Right lung (tissue), 10 donors: Measurements from ENCODE around the gene FIGNL1. TPM values are rescaled to one million over a fixed set of nuclear protein-coding genes. Genes with fewer than 3 reads are reported as not detected.

ENCODE experiments used
- DNase-seq, 2 donors: peaks; one replicate each; pipeline ENCODE4 v3.0.0-alpha.2; 2013
- long read RNA-seq, 8 donors: transcript quantifications; one replicate each; lab custom pipeline, GENCODE V29; 2026
- polyA plus RNA-seq, 5 donors: library from polyadenylated mRNA; unstranded; fragments of 120-200 nt; gene quantifications; one replicate each; pipeline versions ENCODE4 v1.2.1 to v1.2.3, GENCODE V29; 2013; ENCODE audit warnings: inconsistent platforms in 1 of 5, low replicate concordance in 1 of 5; ENCODE audit not compliant: insufficient read length in 5 of 5, insufficient read depth in 1 of 5

FIGNL1 gene, protein sequence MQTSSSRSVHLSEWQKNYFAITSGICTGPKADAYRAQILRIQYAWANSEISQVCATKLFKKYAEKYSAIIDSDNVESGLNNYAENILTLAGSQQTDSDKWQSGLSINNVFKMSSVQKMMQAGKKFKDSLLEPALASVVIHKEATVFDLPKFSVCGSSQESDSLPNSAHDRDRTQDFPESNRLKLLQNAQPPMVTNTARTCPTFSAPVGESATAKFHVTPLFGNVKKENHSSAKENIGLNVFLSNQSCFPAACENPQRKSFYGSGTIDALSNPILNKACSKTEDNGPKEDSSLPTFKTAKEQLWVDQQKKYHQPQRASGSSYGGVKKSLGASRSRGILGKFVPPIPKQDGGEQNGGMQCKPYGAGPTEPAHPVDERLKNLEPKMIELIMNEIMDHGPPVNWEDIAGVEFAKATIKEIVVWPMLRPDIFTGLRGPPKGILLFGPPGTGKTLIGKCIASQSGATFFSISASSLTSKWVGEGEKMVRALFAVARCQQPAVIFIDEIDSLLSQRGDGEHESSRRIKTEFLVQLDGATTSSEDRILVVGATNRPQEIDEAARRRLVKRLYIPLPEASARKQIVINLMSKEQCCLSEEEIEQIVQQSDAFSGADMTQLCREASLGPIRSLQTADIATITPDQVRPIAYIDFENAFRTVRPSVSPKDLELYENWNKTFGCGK
- polyA plus RNA-seq: 10 to 100 TPM; 20.1 to 50.0 (median 37.7) TPM
- long read RNA-seq, donor 1, partial matches to known transcripts: 0 of 6 reads
- long read RNA-seq, donor 1, other reads (novel, unspliced or antisense): 0 of 6 reads
- long read RNA-seq, donor 2, partial matches to known transcripts: 0 of 2 reads
- long read RNA-seq, donor 2, other reads (novel, unspliced or antisense): 0 of 2 reads
- long read RNA-seq, donor 3, partial matches to known transcripts: 0 of 2 reads
- long read RNA-seq, donor 3, other reads (novel, unspliced or antisense): 0 of 2 reads
- long read RNA-seq, donor 4, partial matches to known transcripts: 0 of 1 reads
- long read RNA-seq, donor 4, other reads (novel, unspliced or antisense): 0 of 1 reads
- long read RNA-seq, donor 5, partial matches to known transcripts: 7 of 13 reads
- long read RNA-seq, donor 5, other reads (novel, unspliced or antisense): 0 of 13 reads
- long read RNA-seq, donor 6, partial matches to known transcripts: 0 of 2 reads
- long read RNA-seq, donor 6, other reads (novel, unspliced or antisense): 0 of 2 reads
- long read RNA-seq, donor 7, partial matches to known transcripts: 0 of 2 reads
- long read RNA-seq, donor 7, other reads (novel, unspliced or antisense): 0 of 2 reads
- long read RNA-seq, donor 8, partial matches to known transcripts: 0 of 4 reads
- long read RNA-seq, donor 8, other reads (novel, unspliced or antisense): 0 of 4 reads

DNA sequence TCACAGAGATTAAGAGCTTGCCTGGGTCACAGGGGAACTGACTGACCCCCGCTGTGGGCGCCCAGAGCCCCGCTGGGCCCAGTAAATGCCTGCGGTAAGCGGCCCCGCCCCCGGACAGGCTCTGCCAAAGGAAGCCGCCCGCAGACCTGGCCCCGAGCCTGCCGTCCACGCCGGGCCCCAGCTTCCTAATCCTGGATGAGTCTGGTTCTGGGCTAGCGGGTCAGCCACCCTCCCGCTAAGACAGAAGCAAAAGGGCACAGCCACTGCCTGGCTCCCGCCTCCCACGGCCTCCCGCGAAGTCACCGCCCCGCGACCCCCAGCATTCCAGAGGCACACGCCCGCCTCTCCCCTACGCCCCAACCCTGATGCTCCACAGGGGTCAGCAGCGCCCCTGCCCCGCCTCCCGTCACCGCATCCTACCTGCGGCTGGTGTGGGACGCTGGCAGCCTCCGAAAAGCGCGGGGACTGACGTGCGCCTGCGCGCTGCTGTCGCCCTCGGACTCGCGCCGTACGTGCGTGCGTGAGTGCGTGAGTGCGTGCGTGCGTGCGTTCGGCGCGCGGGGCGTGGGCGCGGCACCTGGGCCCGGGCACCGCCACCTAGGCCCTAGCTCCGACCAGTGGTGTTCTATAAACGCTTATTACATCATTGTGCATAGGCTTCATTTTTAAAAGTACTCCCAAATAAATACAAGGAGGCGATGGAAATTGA, at the start of gene FIGNL1:
FIGNL1 (minus strand) TSS at position 470 of the 709 bp plus-strand sequence. CDS start 3,063 bp downstream, outside the sequence.
- peak; percentile 54 to 70 for DNase-seq

DNA sequence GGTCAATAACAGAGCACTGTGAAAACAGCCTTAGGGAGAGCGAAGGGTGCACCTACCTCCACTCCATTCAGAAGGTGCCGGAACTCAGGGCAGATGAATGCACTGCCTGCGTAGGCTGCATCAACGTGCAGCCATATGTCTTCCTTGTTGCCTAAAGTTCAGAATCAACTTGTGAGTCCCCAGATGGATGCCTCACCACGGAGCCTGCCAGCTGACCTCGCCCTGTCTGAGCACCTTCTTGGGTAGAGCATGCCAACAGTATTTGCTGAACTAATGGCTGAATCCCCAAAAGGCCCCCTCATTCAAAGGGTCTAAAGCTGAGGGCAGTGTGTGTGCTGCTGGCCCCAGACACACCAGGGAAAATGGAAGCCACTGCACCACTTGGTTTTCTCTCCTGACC, 48.9 kb upstream of the FIGNL1 start:
- DNase-seq: no peak

DNA sequence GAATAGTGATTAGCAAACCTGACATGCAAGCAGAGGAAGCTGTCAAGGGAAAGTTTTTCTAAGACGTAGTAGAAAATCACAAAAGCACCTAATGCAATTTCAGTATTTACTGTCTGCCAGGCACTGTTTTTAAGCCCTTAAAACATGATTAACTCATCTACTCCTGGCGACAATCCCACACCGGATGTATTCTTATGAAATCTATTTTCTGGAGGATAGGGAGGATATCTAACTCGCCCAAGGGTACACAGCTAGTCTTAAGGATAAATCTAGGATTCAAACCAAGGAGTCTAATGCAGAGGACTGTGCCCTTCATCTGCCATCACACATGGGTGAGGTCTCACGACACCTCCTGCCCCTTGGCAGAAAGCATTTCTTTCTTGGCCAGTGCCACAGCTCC, 47.8 kb upstream of the FIGNL1 start:
- DNase-seq: no peak

DNA sequence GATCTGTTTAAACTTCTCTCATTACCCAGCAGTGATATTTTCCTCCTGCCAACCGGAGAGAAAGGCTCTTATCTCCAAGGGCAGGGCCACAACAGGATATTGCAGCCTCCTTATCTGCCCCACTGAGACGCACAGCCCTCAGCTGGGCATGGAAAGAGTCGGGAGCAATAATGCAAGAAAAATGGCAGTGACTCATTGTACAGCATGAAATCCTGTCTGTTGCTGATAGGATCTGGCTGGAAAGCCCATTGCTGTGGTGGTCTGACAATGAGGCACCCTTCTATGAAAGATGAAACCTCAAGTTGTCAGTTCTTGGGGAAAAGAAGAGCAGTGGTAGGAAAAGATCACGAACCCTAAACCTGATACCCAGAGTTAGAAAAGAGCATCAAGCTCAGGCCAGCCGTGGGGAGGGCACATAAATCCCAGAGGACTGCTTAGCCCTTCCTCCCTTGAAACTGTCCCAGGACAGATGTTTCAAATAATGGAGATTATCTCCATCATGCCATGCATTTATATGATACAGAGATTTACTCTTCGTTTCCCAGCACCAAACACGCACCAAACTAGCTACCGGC, 47.0 kb upstream of the FIGNL1 start:
- DNase-seq: no peak

DNA sequence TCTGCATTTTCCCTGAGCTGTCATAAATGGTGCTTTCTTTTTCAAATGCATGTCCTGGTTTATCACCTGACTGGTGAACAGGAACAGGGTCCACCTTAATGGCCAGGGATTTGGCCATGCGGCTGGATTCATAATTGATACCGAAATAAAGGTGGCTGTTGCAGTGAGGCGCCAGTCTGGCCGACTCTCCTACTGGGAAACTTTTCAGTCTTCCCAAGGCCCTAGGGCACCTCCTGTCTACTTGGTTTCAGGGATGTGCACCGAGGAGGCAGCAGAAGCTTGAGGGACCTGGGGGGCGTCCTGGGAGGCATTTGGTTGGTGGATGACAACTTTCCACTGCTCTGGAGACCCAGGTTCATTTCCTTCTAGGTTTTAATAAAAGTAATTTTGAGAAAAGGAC, 46.4 kb upstream of the FIGNL1 start:
- DNase-seq: no peak

DNA sequence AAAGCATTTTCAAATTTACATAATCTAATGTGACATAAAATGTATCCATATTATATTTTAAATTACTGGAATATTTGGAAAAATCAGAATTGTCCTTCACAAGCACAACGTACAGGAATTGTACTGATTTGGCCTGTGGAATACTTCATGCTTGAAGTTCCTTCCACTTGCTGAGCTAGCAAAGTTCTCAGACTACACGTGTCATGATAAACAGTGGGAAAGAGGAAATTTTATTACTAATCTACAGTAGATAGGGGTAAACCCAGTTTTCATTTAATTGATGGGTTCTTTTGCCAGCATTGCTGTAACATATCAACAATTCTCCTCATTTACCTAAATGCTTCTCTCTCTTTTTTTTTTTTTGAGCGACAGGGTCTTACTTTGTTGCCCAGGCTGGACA, 45.6 kb upstream of the FIGNL1 start:
- no peak for DNase-seq

DNA sequence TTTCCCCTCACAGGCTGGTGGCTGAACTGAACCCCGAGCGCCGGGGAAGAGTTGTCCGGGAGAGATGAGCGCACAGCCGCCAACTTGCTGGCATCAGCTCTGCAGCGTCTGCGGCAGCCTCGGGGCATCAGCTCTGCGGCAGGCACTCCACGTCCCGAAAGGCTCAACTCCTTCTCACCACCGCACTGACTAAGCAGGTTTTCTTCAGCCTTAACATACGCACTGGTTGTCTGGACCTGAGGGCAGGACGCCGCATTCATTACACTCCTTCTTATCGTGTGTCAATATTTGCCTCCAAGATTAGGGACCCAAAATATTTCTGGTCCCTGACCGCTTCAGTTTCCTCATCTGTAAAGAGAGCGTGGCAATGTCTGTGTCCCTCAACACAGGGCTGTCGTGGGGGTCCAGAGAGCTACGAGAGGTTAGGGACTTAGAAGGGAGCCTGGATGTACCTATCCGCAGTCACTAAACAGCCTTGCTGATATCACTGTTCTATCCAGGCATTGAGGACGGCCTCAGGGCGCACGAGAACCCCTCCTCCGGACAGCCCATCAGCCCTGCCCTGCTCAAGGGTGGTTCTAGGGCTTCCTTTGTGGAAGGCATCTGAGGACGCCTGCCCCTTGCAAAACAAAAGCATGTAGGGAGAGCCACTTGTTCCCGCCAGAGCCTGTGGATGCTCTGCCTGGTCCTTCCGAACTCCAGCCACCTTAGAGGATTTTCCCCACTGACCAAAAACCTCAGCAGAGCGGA, 42.8 kb upstream of the FIGNL1 start:
- no peak for DNase-seq

DNA sequence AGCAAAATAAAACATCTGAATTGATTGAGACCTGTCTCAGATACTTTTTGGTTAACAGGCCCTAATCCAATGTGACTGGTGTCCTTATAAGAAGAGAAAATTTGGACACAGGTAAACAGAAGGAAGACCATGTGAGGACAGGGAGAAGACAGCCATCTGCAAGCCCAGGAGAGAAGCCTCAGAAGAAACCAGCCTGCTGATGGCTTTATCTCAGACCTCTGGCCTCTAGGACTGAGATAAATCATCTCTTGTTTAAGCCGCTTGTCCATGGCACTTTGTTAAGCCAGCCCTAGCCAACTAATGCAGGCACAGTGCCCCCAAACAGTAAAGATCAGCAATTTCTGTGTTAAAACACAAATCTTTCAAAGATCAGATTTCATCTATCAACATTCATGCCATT, 41.8 kb upstream of the FIGNL1 start:
- no peak for DNase-seq

DNA sequence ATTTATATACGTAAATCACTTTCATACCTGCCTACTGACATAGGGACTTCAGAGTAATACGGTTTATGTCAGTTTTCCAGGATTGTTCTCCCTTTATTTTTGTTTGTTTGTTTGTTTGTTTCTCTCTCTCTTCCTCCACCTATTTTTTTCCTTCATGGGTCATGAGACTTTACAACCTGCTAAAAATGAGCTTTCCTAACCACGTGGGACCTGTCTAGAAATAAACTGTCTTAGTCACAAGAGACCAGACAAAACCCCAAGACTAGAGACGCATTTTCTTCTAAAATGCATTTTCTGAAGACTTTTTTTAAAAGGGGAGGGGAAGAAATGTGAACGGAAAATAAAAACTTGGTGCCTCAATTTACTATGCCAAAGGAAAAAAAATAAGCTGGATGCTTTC, 41.1 kb upstream of the FIGNL1 start:
- DNase-seq: no peak

DNA sequence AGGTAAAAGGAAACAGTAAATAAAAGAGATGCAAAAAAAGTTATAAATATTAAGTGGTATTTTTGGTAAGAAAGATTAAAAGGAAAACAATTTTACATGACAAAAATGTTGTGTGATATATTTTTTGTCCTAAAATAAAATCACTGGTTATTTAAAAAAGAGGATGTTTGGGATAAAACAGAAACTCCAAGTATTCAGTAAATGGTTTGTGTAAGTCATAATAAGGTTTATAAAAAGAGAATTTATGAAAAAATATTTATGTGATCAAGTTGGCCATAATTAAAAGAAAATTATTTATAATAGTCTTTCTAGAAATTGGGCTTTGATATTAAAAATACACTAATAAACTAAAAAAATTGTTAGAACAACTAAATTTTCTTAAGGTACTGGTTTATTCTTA, 38.2 kb upstream of the FIGNL1 start:
- no peak for DNase-seq

DNA sequence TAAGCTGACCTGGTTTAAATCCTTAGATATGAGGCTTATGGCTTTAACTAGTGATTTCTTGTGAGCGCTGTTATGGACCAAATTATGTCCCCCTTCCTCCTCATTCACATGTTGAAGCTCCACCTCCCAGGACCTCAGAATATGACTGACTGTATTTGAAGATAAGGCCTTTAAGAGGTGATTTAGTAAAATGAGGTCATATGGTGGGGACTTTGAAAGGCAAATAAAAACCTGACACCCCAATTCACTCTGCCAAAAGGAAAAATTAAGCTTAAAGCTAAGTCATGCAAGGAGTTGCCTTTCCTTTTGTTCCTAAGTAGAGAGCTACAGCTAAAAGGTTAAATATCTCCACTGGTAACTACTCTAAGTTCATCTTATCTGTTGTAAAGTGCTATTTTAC, 36.4 kb upstream of the FIGNL1 start:
- no peak for DNase-seq

DNA sequence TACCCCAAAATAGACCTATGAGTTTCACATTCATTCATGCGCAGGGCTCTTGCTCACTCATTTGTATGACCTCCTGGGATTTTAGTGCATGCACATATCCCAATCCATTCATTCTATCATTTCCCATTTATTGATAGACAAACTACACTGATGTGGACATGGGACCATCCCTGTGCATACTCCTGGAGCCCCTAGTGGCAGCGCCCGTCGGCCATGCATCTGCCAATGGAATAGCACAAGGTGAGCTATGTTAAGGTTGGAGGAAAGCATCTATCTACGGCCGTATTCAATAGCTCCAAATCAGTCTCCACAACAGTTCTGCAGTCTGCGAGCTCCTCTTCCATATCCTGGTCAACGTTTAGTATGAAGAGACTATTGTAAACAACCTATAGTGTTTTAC, 31.7 kb upstream of the FIGNL1 start:
- no peak for DNase-seq

DNA sequence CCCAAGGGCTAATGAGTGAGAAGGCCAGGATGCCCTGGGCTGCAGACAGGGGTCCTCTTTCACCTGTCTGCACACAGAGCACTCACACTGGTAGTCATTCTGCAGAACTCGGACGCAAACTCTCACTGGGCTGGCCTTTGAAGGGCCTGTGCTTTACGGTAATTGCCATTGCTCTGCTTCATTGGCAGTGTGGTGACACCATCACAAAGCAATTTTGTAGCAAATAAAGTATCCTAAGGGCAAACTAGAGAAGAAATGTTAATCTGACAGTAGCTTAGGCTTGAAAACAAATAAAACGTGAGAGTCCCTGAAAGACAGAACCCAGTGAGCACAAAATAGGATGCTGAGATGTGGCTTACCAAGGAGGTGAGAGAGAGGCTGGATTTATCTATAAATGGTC, 30.6 kb upstream of the FIGNL1 start:
- DNase-seq: no peak

DNA sequence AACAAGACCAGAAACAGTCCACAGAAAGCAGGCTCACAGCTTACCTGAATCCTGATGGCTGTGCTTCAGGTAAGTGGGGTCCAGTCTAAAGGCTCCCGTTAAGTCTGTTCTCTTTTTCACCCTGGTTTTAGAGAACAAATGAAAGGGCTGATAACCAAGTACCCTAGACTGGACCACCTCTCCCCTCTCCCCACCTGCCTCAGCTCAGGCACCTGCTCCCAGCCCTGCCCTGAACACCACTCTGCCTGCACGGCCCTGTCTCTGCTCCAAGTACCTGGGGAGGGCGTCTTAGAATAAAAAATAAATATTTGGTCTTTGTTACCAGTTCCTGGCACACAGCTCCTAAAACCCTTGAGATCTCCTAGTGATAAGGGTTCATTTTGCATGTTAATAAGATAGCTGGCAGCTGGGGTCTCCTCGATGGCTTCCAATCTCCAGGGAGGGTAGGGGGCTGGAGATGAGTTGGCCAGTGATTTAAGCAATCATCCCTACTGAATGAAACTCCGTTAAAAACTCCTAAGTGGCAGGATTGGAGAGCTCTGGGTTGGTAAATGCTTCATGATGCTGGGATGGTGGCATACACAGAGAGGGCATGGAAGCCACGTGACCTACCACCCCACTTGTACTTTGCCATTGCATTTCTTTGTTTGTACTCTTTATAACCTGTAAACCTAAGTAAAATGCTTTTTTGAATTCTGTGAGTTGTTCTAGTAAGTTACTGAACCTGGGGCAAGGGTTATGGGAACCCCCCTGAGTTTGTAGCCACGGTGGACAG, 29.8 kb upstream of the FIGNL1 start:
- DNase-seq: no peak

DNA sequence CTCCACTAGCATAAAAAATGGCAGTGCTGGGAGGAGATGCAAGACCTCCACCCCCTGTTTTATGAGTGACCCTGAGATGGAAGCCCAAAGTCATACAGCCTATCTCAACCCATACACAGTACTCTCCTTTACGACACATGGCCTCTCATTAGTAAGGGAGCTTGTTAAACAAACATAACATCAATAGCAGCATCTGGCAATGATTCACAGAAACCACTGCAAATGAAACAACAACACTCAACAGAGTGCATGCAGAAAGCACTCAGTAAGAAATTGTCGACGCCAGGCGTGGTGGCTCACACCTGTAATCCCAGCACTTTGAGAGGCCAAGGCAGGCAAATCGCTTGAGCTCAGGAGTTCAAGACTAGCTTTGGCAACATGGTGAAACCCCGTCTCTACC, 27.5 kb upstream of the FIGNL1 start:
- DNase-seq: no peak

DNA sequence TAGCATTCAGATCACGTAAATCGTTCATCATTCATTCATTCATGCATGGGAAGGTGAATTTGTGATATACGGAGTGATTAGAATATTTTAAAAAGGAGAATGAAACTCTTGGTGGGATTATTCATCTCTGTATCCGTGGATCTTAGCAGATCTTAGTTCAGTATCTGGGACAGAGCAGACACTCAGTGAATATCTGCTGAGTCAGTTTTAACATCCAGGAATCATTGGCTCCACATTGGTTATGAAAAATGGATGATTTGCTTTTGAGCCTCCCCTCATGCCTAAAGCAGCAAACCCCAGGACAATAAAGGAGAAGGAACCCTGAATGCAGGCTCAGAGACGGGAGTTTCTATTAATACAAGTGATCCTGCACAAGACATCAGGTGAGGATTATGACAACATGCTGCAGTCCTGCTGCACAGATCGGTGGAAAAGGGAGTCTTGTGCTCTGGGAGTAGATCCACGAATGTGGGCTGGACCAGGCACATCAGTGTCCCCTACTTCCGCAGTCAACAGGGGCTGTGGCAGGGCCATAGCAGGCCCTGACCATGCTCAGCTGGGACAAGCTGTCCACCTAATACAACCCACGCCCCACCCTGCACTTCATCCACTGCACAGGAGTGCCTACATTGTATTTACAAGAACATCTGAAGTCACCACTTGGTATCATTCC, 26.9 kb upstream of the FIGNL1 start:
- DNase-seq: no peak

DNA sequence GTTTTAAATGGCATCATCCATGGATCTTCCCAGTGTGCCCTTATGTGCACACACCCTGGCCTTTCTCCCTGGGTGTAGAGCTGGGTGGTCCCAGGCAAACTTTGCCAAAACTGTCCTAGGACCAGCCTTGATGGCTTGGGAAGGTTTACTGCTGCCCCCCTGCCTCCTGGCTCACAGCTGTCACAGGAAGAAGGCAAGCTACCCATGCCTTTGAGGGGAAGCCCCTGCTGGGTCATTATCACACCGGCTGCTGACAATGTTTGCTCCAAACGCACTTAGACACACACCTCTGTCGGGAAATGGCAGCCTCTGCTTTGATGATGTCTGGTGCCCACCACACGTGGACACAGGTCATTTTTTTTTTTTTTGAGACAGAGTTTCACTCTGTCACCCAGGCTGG, 25.2 kb upstream of the FIGNL1 start:
- DNase-seq: no peak

DNA sequence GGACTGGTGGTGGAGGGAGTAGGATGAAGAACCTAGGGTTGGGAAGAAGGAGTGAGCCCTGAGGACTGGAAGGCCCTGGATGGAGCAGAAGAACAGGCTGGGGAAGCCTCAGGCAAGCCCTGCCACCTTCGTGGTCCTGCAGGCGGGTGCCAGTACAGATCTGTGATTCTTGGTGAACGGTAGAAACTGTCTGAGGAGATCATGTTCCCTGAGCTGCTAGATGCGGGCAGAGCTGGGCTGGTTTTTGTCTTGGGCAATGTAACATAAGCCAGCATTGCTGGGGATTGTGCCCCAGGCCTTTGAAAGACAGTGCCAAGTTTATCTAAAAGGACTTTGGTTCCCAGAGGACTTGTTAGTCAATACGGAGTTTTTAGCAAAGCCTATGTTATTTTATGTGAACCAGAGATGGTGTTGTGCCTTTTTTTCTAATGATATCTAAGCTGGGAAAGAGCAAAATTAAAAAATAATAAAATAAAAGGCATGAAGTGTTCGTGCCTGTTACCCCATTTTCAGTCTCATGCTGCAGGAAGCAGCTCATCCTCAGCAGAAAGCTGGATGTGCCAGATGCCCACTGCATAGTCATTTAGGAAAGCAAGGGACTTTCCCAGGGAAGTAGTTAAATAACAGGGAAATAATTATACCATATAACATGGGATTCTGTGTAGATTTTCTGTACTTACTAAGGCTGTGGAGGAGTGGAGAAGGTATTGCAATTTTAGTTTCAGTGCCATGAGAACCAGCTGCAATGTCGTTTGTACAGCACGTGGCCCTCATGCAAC, 24.4 kb upstream of the FIGNL1 start:
- DNase-seq: no peak
